NCI-H2227 (cell line): ENCODE results near the gene TNNI2.

ENCODE experiments used
- DNase-seq: peaks from one replicate; lab custom pipeline; 2025; ENCODE audit not compliant: unreplicated experiment; lab: John Stamatoyannopoulos, UW

The TNNI2 gene

DNA sequence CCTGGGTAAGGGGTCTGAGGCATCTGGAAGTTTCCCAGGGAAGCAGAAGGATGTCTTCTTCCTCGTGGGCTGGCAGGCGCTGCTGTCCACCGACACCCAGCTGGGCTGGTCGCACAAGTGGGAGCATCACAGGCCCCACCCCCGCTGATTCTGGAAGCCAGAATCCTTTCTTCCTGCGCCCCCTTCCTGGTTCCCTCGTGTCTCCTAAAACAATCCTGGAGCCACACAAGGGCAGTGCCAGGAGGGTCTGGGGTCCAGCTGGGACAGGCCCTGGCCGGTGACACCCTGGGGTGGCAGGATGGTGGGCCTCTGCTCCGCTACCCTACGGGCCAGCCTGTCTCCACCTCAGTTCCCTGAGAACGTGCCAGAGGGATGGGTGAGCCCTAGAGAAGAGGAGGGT, 18.3 kb downstream of the TNNI2 start:
- DNase-seq, result no peak

DNA sequence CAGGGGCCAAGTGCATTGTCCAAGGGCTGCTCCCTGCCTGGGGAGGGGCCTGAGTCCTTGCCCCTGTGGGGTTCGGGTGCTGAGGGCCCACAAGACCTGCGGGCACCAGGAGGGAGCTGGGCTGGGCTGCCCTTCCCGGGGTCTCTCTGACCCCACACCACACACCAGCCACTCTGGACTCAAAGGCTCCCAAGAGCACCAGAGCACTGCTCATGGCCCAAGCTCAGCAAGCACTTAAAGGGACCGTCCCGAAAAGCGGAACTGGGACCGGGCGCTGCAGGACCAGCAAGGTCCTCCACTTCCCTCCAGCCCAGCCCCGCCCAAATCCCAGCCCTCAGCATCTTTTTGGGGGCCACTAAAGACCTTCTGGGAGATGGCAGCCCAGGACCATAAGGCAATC, 19.4 kb downstream of the TNNI2 start:
- DNase-seq, result no peak

DNA sequence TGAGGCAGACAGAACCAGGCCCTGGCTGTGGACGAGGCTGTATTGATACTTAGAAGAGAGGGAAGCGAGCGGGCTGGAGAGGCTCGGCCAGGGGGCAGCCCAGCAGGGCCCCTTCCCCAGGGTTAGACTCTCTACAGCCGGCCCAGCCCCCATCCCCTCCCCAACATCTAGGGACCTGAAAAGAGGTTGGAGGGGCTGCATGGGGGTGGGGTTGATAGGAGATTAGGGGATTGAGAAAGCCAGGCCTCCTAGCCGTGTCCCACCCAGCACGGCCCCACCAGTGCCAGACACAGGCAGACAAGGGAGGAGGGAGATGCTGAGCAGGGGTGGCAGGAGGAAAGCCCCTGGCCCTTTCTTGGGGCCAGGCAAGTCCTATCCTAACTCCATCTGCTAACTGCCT, 19.8 kb downstream of the TNNI2 start:
- DNase-seq, result no peak

DNA sequence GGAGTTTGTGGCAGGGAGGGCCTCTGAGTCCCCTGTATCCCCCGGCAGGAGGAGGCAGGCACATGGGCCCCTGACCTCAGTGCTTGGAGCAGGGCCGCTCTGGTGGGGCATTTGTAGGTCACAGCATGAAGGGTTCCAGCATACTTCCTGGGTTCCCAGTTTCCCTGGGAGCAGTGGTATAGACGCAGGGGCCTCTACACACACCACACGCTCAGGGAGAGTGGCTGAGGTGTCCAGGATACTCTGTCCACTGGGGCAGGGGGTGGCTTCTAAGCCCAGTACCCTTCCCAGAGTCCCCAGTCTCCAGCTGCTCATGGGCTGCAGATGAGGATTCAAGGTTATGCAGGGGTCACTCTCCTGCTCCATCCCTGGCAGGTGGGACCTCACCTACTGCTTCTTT, 20.2 kb downstream of the TNNI2 start:
- DNase-seq, result no peak

GRCh38 chr11:1860108-1860507, 21.3 kb downstream of the TNNI2 start:
- no peak for DNase-seq

DNA sequence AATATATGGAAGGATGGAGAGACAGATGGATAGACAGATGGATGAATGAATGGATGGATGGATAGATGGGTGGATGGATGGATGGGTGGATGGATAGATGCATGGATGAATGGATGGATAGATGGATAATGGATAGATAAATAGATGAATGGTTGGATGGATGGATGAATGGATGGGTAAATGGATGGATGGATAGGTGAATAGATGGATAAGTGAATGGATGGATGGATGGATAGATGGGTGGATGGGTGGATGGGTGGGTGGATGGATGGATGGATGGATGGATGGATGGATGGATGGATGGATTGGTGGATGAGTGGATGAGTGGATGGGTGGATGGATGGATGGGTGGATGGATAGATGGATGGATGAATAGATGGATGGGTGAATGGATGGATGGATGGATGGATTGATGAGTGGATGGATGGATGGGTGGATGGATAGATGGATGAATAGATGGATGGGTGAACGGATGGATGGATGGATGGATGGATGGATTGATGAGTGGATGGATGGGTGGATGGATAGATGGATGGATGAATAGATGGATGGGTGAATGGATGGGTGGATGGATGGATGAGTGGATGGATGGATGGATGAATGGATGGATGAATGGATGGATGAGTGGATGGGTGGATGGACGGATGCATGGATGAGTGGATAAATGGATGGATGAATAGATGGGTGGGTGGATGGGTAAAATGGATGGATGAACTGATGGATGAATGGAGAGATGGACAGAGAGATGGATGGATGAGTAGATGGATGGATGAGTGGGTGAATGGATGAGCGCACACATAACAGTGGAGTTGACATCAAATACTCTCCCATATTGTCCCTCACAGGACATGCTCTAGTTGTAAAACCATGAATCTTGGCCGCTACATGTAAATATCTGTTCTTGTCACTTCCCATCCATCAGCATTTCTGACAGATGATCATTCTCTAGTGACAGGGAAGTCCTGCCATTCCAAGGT, 22.9 kb downstream of the TNNI2 start:
- no peak for DNase-seq

DNA sequence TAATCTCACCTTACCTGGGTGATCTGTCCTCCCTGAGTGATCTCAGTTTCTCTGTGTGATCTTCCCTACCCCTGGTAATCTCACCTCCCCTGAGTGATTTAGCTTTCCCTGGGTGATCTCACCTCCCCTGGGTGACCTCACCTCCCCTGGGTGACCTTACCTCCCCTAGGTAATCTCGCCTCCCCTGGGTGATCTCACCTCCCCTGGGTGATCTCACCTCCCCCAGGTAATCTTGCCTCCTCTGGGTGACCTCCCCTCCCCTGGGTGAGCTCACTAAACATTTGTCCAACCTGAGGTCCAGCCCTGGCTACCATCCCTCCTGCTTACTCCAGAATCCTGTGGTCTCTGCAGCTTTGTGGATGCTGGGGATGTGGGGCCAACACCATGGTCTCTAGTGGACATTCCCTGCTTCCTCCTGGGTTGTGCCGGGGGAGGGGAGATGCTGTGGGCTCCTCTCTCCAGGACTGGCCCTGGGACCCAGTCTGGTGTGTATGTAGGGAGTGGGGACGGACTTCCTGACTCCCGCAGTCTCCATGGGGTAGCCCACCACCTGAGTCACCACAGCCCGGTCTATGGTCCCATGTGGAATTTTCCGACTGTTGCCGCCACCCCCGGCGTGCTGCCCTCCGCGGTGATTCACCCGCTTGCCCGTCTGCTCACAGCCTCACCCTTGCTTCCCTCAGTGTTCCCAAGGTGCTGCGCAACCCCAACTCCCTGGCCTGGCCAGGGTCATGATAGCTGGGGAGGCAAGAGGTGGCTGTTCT, 24.0 kb downstream of the TNNI2 start:
- DNase-seq, result no peak

DNA sequence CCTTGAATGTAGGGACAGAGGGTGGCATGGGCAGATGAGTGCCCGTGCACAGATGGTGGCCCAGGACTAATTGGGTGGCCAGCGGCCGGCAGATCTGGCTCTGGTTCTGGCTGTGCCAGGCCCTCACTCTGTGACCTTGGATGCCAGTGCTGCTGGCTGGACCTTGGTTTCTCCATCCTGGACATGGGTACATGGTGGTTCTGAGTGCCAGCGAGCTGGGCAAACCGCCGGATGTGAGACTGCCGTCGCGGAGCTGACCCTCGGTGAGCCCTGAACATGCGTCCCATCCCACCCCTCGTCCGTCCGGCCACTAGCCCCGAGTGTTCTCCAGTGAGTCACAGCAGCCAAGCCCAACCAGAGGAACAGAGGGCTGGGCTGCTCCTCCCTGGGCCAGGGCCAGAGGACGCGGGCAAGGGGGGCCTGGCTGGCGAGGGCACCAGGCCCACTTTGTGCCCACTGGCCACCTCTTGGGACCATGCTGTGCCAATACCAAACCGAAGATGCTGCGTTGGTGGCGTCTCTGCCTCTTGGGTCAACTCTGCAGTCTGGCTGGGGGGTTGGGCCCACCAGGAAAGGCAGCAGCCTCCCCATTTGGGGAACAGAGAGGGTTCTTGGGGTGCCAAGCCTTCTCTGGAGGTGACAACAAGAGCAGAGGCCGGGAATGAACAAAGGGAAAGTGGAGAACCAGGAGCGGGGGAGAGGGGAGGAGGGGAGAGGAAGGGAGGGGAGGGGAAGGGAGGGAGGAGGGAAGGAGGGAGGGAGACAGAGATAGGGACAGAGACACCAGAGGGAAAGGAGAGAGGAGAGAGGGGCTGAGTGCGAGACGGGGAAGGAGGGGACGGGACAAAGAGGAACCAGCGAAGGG, 24.8 kb downstream of the TNNI2 start:
- peak; percentile 77 for DNase-seq

- no peak for DNase-seq
Observed at GRCh38 chr11:1864231-1864630, 25.4 kb downstream of the TNNI2 start.

GRCh38 chr11:1864831-1865665, 26.3 kb downstream of the TNNI2 start:
- no peak for DNase-seq

GRCh38 chr11:1866226-1866625, 27.4 kb downstream of the TNNI2 start:
- DNase-seq, result no peak

GRCh38 chr11:1866776-1867175, 28.0 kb downstream of the TNNI2 start:
- DNase-seq, result no peak

DNA sequence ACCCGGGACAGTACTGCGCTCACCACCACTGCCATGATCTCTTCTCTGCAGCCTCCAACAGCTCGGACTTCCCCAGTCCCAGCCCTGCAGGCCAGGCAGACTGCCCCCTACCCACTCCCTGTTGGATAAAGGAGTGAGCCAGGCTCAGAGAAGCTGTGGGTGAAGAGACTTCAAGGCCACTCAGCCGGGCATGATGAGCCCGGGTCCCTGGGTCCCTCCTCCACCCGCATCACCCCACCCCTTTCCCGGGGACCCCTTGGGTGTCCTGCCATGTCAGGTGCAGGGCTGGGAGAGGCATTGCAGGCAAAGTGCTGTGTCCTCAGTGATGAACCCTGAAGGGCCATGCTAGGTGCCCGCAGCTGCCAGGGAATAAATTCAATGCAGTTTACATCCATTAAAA, 28.6 kb downstream of the TNNI2 start:
- no peak for DNase-seq

- no peak for DNase-seq
Observed at GRCh38 chr11:1868056-1868635, 29.4 kb downstream of the TNNI2 start.

GRCh38 chr11:1868636-1869291, 30.0 kb downstream of the TNNI2 start:
- no peak for DNase-seq

DNA sequence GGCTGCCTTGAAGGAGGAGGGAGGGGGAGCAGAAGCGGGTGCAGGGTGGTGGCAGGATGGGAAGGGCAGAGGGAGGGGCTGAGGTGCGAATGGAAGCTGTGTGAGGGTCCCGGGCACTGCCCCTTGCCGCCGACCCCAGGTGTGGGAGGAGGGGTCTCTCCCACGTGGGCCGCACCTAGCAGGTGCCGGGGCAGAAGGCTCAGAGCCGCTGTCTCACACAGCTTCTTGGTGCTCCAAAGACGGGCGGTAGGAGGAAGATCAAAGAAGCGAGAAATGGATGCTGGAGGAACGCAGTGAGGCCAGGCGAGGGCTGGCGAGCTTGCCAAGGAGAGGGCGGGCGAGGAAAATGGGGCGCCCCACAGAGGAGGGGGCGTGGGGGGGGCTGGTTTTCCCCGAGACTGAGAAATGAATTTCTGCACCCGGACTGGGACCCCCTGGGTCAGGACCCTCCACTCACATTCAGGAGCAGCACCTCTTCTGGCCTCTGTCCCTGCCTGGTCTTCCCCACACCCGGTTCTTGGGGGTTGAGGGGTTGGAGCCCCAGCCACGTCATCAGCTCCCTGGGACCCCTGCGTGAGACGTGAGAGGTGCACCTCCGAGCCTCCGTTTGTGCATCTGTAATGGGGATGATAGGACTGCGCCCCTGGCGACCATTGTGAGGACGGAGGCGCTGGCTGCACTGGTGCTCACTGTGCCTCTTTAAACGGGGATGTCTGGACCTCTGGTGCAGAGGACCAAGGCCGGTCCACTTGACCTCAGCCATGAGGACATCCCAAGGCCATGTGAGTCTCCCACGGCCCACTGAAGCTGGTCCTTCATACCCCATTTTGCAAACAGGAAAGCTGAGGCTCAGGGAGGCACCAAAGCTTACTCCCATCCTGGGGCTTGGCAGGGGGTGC, 30.9 kb downstream of the TNNI2 start:
- no peak for DNase-seq

GRCh38 chr11:1870326-1870696, 31.5 kb downstream of the TNNI2 start:
- no peak for DNase-seq

DNA sequence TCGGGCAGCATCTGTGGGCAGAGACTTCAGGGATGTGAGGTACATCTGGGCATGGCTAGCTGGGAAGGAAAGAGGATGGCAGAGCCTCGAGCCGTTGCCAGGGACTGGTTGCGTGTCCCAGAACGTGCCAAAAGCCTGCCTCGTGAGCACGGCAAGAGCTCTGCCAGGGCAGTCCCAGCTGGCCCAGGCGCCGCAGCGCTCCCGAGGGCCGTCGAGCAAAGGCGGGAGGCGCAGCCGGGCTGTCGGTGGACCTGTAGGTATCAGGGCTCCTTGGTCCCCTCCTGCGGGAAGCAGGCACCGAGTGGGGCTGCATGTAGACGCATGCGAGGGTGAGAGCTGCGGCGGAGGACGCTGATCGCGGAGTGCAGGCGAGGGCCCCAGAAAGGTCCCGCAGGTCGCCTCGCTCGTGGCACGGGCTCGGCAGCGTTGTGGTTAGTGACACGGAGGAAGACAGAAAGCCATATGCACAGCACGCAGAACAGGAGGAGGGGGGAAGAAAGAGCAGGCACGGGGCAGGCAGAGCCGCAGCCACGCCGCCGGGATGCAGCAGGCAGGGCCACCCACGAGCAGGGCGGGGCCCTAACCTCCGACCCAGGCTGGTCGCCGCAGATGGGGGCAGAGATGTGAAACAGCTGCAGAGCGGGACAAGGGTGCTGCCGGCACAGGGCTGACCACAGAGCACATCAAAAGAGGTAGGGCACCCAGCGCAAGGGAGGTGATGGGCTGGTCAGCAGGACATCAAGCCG, 32.1 kb downstream of the TNNI2 start:
- no peak for DNase-seq
